ENCODE data around the gene CLNK.

DNA sequence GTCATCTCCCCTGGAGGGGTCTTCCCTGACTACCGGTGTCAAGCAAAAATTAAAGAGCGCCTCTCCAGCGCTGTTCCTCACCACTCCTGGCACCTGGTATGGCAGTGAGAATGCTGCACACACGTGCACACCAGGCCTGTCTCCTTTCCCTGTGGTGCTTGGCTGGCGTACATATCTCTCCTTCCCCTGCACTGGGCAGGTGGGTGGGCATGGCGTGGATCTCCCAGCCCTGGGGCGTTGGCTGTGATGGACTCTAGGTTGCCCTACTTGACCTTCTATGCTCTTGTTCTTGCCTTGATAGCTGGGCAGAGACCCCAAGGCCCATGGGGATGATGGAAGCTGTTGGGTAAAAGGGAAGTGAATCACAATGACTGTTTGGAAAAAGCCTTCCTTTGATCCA, 109.2 kb downstream of the CLNK start:
- TF ChIP-seq, protein P1, sequence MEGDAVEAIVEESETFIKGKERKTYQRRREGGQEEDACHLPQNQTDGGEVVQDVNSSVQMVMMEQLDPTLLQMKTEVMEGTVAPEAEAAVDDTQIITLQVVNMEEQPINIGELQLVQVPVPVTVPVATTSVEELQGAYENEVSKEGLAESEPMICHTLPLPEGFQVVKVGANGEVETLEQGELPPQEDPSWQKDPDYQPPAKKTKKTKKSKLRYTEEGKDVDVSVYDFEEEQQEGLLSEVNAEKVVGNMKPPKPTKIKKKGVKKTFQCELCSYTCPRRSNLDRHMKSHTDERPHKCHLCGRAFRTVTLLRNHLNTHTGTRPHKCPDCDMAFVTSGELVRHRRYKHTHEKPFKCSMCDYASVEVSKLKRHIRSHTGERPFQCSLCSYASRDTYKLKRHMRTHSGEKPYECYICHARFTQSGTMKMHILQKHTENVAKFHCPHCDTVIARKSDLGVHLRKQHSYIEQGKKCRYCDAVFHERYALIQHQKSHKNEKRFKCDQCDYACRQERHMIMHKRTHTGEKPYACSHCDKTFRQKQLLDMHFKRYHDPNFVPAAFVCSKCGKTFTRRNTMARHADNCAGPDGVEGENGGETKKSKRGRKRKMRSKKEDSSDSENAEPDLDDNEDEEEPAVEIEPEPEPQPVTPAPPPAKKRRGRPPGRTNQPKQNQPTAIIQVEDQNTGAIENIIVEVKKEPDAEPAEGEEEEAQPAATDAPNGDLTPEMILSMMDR (IDR thresholded peaks at IDR 0.05): no peak
- TF ChIP-seq EZH2 (IDR thresholded peaks at IDR 0.05; ENCODE audit: borderline replicate concordance, insufficient read depth, low read depth, low read length, poor library complexity, severe bottlenecking): no peak

Measured in B cell (primary cell).